Body of pancreas (tissue), 4 donors: ENCODE data around the gene DLEC1.

ENCODE experiments used
- CTCF ChIP-seq, 7 experiments: fragments of 450-650 bp in 4 of 7; fragments of 200-600 bp in 3 of 7; sonication (generic) in 3 of 7; IDR thresholded peaks; one replicate each; pipeline ENCODE4 v1.5.1; 2016 to 2019; ENCODE audit warnings: antibody characterized with exemption in 7 of 7
- POLR2A ChIP-seq, 3 donors: fragments of 450-650 bp; IDR thresholded peaks; one replicate each; pipeline ENCODE4 v1.6.1; 2016; ENCODE audit warnings: antibody characterized with exemption in 3 of 3, mild to moderate bottlenecking in 2 of 3

GRCh38 chr3:38110314-38111050 is 71.5 kb downstream of the DLEC1 start:
- TF ChIP-seq CTCF (IDR thresholded peaks at IDR 0.05) (peak in 1 of 7 experiments; percentile 5), POLR2A (IDR thresholded peaks at IDR 0.05) (no peak)
